Osteoblast (primary cell): ENCODE measurements around the gene EIF1. TPM values are rescaled to one million over a fixed set of nuclear protein-coding genes. Genes with fewer than 3 reads are reported as not detected.

Experiments used
- DNase-seq: peaks from one replicate; pipeline ENCODE4 v3.0.0; 2011; ENCODE audit warnings: low spot score, mixed read lengths; ENCODE audit not compliant: insufficient read length; ENCODE audit errors: missing footprints
- H2AFZ ChIP-seq: 2 replicates; pipeline ENCODE4 v1.6.0; 2011; ENCODE audit warnings: mild to moderate bottlenecking, low read length
- H3K27ac ChIP-seq: 2 replicates; pipeline ENCODE4 v1.5.1; 2011; ENCODE audit warnings: mild to moderate bottlenecking, low read depth, low read length, moderate library complexity
- H3K27me3 ChIP-seq: 2 replicates; pipeline ENCODE4 v1.6.0; 2012; ENCODE audit warnings: mild to moderate bottlenecking, control low read depth, inconsistent platforms, low read length, moderate library complexity; ENCODE audit not compliant: insufficient read depth
- H3K36me3 ChIP-seq: 2 replicates; pipeline ENCODE4 v1.5.1; 2011; ENCODE audit warnings: mild to moderate bottlenecking, low read length, control low read depth, moderate library complexity; ENCODE audit not compliant: insufficient read depth
- H3K4me1 ChIP-seq: 2 replicates; pipeline ENCODE4 v1.5.1; 2011; ENCODE audit warnings: mild to moderate bottlenecking, low read length, control low read depth, moderate library complexity; ENCODE audit not compliant: insufficient read depth
- H3K4me2 ChIP-seq: 2 replicates; pipeline ENCODE4 v1.6.0; 2011; ENCODE audit warnings: mild to moderate bottlenecking, low read length; ENCODE audit not compliant: insufficient read depth
- H3K4me3 ChIP-seq: fragments of 200-600 bp; sonication (generic); 3 replicates; pipeline ENCODE4 v1.5.1; 2012; ENCODE audit warnings: mild to moderate bottlenecking, low read length, inconsistent platforms; ENCODE audit not compliant: insufficient read depth
- H3K79me2 ChIP-seq: 2 replicates; pipeline ENCODE4 v1.6.0; 2012; ENCODE audit warnings: mild to moderate bottlenecking, low read length, control low read depth, inconsistent platforms; ENCODE audit not compliant: insufficient read depth
- H3K9me3 ChIP-seq: 2 replicates; pipeline ENCODE4 v1.5.1; 2011; ENCODE audit warnings: low read depth, low read length, control low read depth
- H4K20me1 ChIP-seq: 2 replicates; pipeline ENCODE4 v1.6.0; 2012; ENCODE audit warnings: mild to moderate bottlenecking, low read length, control low read depth; ENCODE audit not compliant: insufficient read depth
- total RNA-seq: library from RNA; depleted of rRNA; stranded (reverse); fragments of >200 nt; gene quantifications from 2 replicates; pipeline ENCODE4 v1.2.3, GENCODE V29; 2012
- TF ChIP-seq, protein P1 (sequence below): IDR thresholded peaks from 2 replicates; pipeline ENCODE4 v1.5.1; 2011; ENCODE audit warnings: mild to moderate bottlenecking, low read depth, low read length, moderate library complexity; ENCODE audit errors: extremely low read depth

Gene EIF1
- total RNA-seq, 1 donor = 94.5 TPM

DNA sequence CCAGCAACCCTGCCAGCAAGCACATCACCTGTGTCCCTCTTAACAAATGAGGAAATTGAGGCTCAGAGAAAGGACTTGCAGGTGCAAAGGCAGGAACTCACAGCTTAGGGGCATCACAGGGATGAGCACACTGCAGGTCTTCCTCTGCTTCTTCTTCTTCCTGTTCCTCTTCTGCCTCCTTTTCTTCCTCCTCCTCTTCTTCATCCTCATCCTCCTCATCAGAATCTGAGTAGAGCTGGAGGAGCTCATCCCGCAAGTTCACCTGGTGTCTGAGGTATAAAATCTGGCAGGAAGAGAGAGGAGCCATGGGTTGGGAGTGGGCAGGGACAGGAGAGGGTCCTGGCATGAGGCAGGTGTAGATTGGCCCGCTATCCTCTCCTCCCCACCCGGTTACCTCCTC, 43.2 kb downstream of the EIF1 start:
- Histone ChIP-seq H3K9me3 (no peaks in the 10 kb centered on the region), H3K79me2 (no peaks in the 10 kb centered on the region), H3K27ac (no peak overlapping the region), H3K4me2 (no peak overlapping the region), H4K20me1 (no peaks in the 10 kb centered on the region), H3K27me3 (peaks cover 54% of the 10 kb centered on the region), H3K4me3 (no peak overlapping the region), H2AFZ (no peak overlapping the region), H3K4me1 (peaks cover 4% of the 10 kb centered on the region), H3K36me3 (no peaks in the 10 kb centered on the region)
- TF ChIP-seq, protein P1, sequence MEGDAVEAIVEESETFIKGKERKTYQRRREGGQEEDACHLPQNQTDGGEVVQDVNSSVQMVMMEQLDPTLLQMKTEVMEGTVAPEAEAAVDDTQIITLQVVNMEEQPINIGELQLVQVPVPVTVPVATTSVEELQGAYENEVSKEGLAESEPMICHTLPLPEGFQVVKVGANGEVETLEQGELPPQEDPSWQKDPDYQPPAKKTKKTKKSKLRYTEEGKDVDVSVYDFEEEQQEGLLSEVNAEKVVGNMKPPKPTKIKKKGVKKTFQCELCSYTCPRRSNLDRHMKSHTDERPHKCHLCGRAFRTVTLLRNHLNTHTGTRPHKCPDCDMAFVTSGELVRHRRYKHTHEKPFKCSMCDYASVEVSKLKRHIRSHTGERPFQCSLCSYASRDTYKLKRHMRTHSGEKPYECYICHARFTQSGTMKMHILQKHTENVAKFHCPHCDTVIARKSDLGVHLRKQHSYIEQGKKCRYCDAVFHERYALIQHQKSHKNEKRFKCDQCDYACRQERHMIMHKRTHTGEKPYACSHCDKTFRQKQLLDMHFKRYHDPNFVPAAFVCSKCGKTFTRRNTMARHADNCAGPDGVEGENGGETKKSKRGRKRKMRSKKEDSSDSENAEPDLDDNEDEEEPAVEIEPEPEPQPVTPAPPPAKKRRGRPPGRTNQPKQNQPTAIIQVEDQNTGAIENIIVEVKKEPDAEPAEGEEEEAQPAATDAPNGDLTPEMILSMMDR = no peak
- no peak for DNase-seq

DNA sequence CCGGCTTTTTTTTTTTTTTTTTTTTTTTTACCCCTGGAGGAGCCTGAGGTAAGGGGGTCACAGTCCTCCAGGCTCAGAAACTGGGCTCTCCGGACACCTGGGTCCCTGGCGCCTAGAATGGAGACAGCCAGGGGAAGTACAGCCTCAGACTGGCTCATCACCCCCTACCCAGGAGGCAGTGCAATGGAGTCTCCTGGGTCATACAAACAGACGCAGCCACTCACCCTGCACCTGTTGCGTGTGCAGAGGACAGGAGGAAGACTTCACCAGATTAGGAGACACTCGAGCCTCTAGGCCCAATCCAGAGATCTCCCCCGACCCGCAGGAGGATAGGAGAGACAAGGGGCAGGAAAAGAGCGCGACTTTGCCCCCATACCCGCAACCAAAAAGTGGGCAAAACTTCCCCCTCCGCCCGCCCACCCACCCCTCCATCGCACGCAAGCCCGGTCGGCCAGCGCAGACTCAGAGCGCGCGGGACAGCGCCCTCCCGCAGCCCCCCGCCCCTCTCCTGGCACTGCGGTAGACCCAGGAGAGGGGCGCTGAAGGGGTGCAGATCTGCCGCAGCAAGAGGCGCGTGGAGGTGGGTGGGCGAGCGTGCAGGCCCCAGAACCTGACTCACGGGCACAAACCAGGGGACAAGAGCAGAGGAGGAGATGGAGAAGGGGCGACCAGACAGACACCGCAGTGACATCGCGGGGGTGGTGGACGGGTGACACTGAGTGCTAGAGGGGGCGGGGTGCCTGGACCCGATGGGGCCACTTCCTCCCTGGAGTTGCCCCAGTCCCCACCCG, 44.9 kb downstream of the EIF1 start:
- Histone ChIP-seq H3K27ac (no peak overlapping the region), H2AFZ (no peak overlapping the region), H3K4me1 (peaks cover 7% of the 10 kb centered on the region), H3K27me3 (peaks cover 64% of the 10 kb centered on the region), H3K79me2 (no peaks in the 10 kb centered on the region), H3K36me3 (no peaks in the 10 kb centered on the region), H3K9me3 (no peaks in the 10 kb centered on the region), H4K20me1 (no peaks in the 10 kb centered on the region), H3K4me2 (no peak overlapping the region), H3K4me3 (no peak overlapping the region)
- TF ChIP-seq, protein P1 = no peak
- peak; percentile 63 for DNase-seq

GRCh38 chr17:41734139-41734948, 45.7 kb downstream of the EIF1 start, which contains the start of gene HAP1:
Gene HAP1 (minus strand): TSS chr17:41734643. CDS start chr17:41734634, 9 bp downstream.
- H3K27me3 ChIP-seq = peaks cover 64% of the 10 kb centered on the region
- TF ChIP-seq, protein P1 = no peak
- peak; percentile 89 for DNase-seq
- peak within 1 kb of the TSS; percentile 51 for H2AFZ ChIP-seq
- H3K79me2 ChIP-seq = no peaks in the 10 kb centered on the region
- no peaks in the 10 kb centered on the region for H3K9me3 ChIP-seq
- H4K20me1 ChIP-seq = no peaks in the 10 kb centered on the region
- peak within 1 kb of the TSS; percentile 59 for H3K4me2 ChIP-seq
- no peaks in the 10 kb centered on the region for H3K36me3 ChIP-seq
- peak within 1 kb of the TSS; percentile 53 for H3K4me3 ChIP-seq
- peaks cover 7% of the 10 kb centered on the region for H3K4me1 ChIP-seq
- no peak within 1 kb of the TSS for H3K27ac ChIP-seq

- peak overlapping the region; percentile 59 for H3K4me2 ChIP-seq
- H3K27ac ChIP-seq = no peak overlapping the region
- no peaks in the 10 kb centered on the region for H4K20me1 ChIP-seq
- peak; percentile 70 for DNase-seq
- H3K27me3 ChIP-seq = peaks cover 64% of the 10 kb centered on the region
- TF ChIP-seq, protein P1 = no peak
- peak overlapping the region; percentile 51 for H2AFZ ChIP-seq
- no peaks in the 10 kb centered on the region for H3K79me2 ChIP-seq
- H3K9me3 ChIP-seq = no peaks in the 10 kb centered on the region
- peaks cover 10% of the 10 kb centered on the region for H3K4me1 ChIP-seq
- peak overlapping the region; percentile 53 for H3K4me3 ChIP-seq
- H3K36me3 ChIP-seq = no peaks in the 10 kb centered on the region
Observed at GRCh38 chr17:41734949-41735313, 46.2 kb downstream of the EIF1 start.
